ENCODE results near the gene FBN2. TPM values are rescaled to one million over a fixed set of nuclear protein-coding genes. Genes with fewer than 3 reads are reported as not detected.

The FBN2 gene
- total RNA-seq, 4 donors from 2014 or later, result 0.04 to 0.39 (median 0.15) TPM; not detected in 1

- intact Hi-C loops (cut with DNase I; ENCODE audit: low total_unique reads), result no loop called here
- TF ChIP-seq POLR2A (IDR thresholded peaks at IDR 0.05) (no peak), CTCF (IDR thresholded peaks at IDR 0.05) (no peak)
- WGBS, 2 donors, result 71 to 78% methylated on average over 12 of the region's 12 CpGs
- H3K4me3 ChIP-seq (ENCODE audit: low read depth, poor library complexity, severe bottlenecking), result no peak overlapping the region
- no peak for DNase-seq (ENCODE audit: low spot score in 2 of 2)
These were observed 274.7 kb downstream of the FBN2 start for GRCh38 chr5:128263357-128263756.

- H3K4me3 ChIP-seq (ENCODE audit: low read depth, poor library complexity, severe bottlenecking), result no peak overlapping the region
- no peak for DNase-seq (ENCODE audit: low spot score in 2 of 2)
- intact Hi-C loops (cut with DNase I; ENCODE audit: low total_unique reads), result no loop called here
- TF ChIP-seq POLR2A (IDR thresholded peaks at IDR 0.05) (no peak), CTCF (IDR thresholded peaks at IDR 0.05) (no peak)
- 89 to 94% methylated on average over 6 of the region's 6 CpGs for WGBS, 2 donors
These were observed 275.1 kb downstream of the FBN2 start for GRCh38 chr5:128262911-128263310.

- DNase-seq (ENCODE audit: low spot score in 2 of 2), result no peak
- TF ChIP-seq POLR2A (IDR thresholded peaks at IDR 0.05) (no peak), CTCF (IDR thresholded peaks at IDR 0.05) (no peak)
- 79 to 80% methylated on average over 11 of the region's 11 CpGs for WGBS, 2 donors
- intact Hi-C loops (cut with DNase I; ENCODE audit: low total_unique reads), result no loop called here
- H3K4me3 ChIP-seq (ENCODE audit: low read depth, poor library complexity, severe bottlenecking), result no peak overlapping the region
These were observed 278.4 kb downstream of the FBN2 start for GRCh38 chr5:128259607-128260021.

GRCh38 chr5:128258372-128258771 lies 279.7 kb downstream of the FBN2 start:
- DNase-seq (ENCODE audit: low spot score in 2 of 2), result no peak
- TF ChIP-seq CTCF (IDR thresholded peaks at IDR 0.05) (no peak), POLR2A (IDR thresholded peaks at IDR 0.05) (no peak)
- WGBS, 2 donors, result 90 to 91% methylated on average over 6 of the region's 6 CpGs
- H3K4me3 ChIP-seq (ENCODE audit: low read depth, poor library complexity, severe bottlenecking), result no peak overlapping the region
- intact Hi-C loops (cut with DNase I; ENCODE audit: low total_unique reads), result no loop called here

GRCh38 chr5:128257076-128257475 lies 281.0 kb downstream of the FBN2 start:
- 26 to 28% methylated on average over 2 of the region's 2 CpGs for WGBS, 2 donors
- no peak for TF ChIP-seq CTCF (IDR thresholded peaks at IDR 0.05)
- TF ChIP-seq POLR2A (IDR thresholded peaks at IDR 0.05), result no peak
- no peak for DNase-seq (ENCODE audit: low spot score in 2 of 2)
- H3K4me3 ChIP-seq (ENCODE audit: low read depth, poor library complexity, severe bottlenecking), result no peak overlapping the region
- intact Hi-C loops (cut with DNase I; ENCODE audit: low total_unique reads), result no loop called here

GRCh38 chr5:128254789-128255188 lies 283.3 kb downstream of the FBN2 start:
- no peak overlapping the region for H3K4me3 ChIP-seq (ENCODE audit: low read depth, poor library complexity, severe bottlenecking)
- TF ChIP-seq POLR2A (IDR thresholded peaks at IDR 0.05) (no peak), CTCF (IDR thresholded peaks at IDR 0.05) (no peak)
- intact Hi-C loops (cut with DNase I; ENCODE audit: low total_unique reads), result no loop called here
- no peak for DNase-seq (ENCODE audit: low spot score in 2 of 2)
- WGBS, 2 donors, result 53 to 74% methylated on average over 1 of the region's 1 CpG

Measured in lower leg skin (tissue), 4 donors.